ENCODE data around the gene CABYR. TPM values are rescaled to one million over a fixed set of nuclear protein-coding genes. Genes with fewer than 3 reads are reported as not detected.

CABYR gene
- total RNA-seq, 4 donors from 2014 or later: 0.76 to 3.6 (median 1.2) TPM

GRCh38 chr18:24189007-24189528 is 50.2 kb downstream of the CABYR start:
- Histone ChIP-seq H3K9me3 (no peaks in the 10 kb centered on the region), H3K4me1 (no peaks in the 10 kb centered on the region), H3K36me3 (peaks cover 4% of the 10 kb centered on the region), H3K4me3 (no peak overlapping the region), H3K27ac (no peak overlapping the region), H3K27me3 (no peaks in the 10 kb centered on the region)
- no peak for TF ChIP-seq POLR2AphosphoS5 (IDR thresholded peaks at IDR 0.05)
- TF ChIP-seq POLR2A (IDR thresholded peaks at IDR 0.05): no peak
- TF ChIP-seq CTCF (IDR thresholded peaks at IDR 0.05): no peak
- no peak for TF ChIP-seq EP300 (IDR thresholded peaks at IDR 0.05)
- DNase-seq (ENCODE audit: low spot score in 2 of 2): no peak
- 91% methylated on average over 6 of the region's 6 CpGs for WGBS

GRCh38 chr18:24189664-24190346 is 50.9 kb downstream of the CABYR start:
- no peak for DNase-seq (ENCODE audit: low spot score in 2 of 2)
- H3K27me3 ChIP-seq: no peaks in the 10 kb centered on the region
- 88% methylated on average over 15 of the region's 15 CpGs for WGBS
- H3K4me3 ChIP-seq: no peak overlapping the region
- H3K36me3 ChIP-seq: peaks cover 4% of the 10 kb centered on the region
- TF ChIP-seq EP300 (IDR thresholded peaks at IDR 0.05) (no peak), POLR2A (IDR thresholded peaks at IDR 0.05) (no peak), POLR2AphosphoS5 (IDR thresholded peaks at IDR 0.05) (no peak), CTCF (IDR thresholded peaks at IDR 0.05) (no peak)
- H3K4me1 ChIP-seq: no peaks in the 10 kb centered on the region
- H3K9me3 ChIP-seq: no peaks in the 10 kb centered on the region
- no peak overlapping the region for H3K27ac ChIP-seq

- 35% methylated on average over 2 of the region's 2 CpGs for WGBS
Observed at GRCh38 chr18:24190590-24190989, 51.7 kb downstream of the CABYR start.

GRCh38 chr18:24195296-24196053 is 56.6 kb downstream of the CABYR start:
- TF ChIP-seq EP300 (IDR thresholded peaks at IDR 0.05): no peak
- no peak for TF ChIP-seq CTCF (IDR thresholded peaks at IDR 0.05)
- no peak for TF ChIP-seq POLR2AphosphoS5 (IDR thresholded peaks at IDR 0.05)
- TF ChIP-seq POLR2A (IDR thresholded peaks at IDR 0.05): no peak
- no peak for DNase-seq (ENCODE audit: low spot score in 2 of 2)
- Histone ChIP-seq H3K4me3 (no peak overlapping the region), H3K36me3 (no peaks in the 10 kb centered on the region), H3K27me3 (no peaks in the 10 kb centered on the region), H3K4me1 (no peaks in the 10 kb centered on the region), H3K9me3 (no peaks in the 10 kb centered on the region), H3K27ac (no peak overlapping the region)
- WGBS: 94% methylated on average over 9 of the region's 9 CpGs

More at GRCh38 chr18:24190590-24190989, 51.7 kb downstream of the CABYR start:
- no peak overlapping the region for H3K27ac ChIP-seq
- no peak for TF ChIP-seq POLR2AphosphoS5 (IDR thresholded peaks at IDR 0.05)
- TF ChIP-seq CTCF (IDR thresholded peaks at IDR 0.05): no peak
- TF ChIP-seq POLR2A (IDR thresholded peaks at IDR 0.05): no peak
- TF ChIP-seq EP300 (IDR thresholded peaks at IDR 0.05): no peak
- DNase-seq (ENCODE audit: low spot score in 2 of 2): no peak
- no peaks in the 10 kb centered on the region for H3K4me1 ChIP-seq
- no peaks in the 10 kb centered on the region for H3K27me3 ChIP-seq
- H3K4me3 ChIP-seq: no peak overlapping the region
- peaks cover 3% of the 10 kb centered on the region for H3K36me3 ChIP-seq
- no peaks in the 10 kb centered on the region for H3K9me3 ChIP-seq

GRCh38 chr18:24196764-24197163 is 57.9 kb downstream of the CABYR start:
- WGBS: 88% methylated on average over 4 of the region's 4 CpGs
- Histone ChIP-seq H3K27me3 (no peaks in the 10 kb centered on the region), H3K27ac (no peak overlapping the region), H3K4me3 (no peak overlapping the region), H3K4me1 (no peaks in the 10 kb centered on the region), H3K9me3 (no peaks in the 10 kb centered on the region), H3K36me3 (no peaks in the 10 kb centered on the region)
- TF ChIP-seq POLR2A (IDR thresholded peaks at IDR 0.05) (no peak), CTCF (IDR thresholded peaks at IDR 0.05) (no peak), EP300 (IDR thresholded peaks at IDR 0.05) (no peak), POLR2AphosphoS5 (IDR thresholded peaks at IDR 0.05) (no peak)
- DNase-seq (ENCODE audit: low spot score in 2 of 2): no peak
